Spleen (tissue), 11 donors: ENCODE measurements around the gene STK36. TPM values are rescaled to one million over a fixed set of nuclear protein-coding genes. Genes with fewer than 3 reads are reported as not detected.

Experiments
- DNase-seq: peaks from one replicate; pipeline ENCODE4 v3.0.0-alpha.2; 2020
- H3K27ac ChIP-seq, 8 donors: fragments of 200-600 bp; sonication (generic) in 7 of 8; 1 replicate in 4 of 8; 2 replicates in 4 of 8; pipeline versions ENCODE4 v1.5.0 to v1.8.0; 2016 to 2021; ENCODE audit warnings: inconsistent platforms in 4 of 8, mild to moderate bottlenecking in 4 of 8, moderate library complexity in 1 of 8
- H3K27me3 ChIP-seq, 7 donors: fragments of 200-600 bp; sonication (generic) in 6 of 7; replicated peaks in 1 of 7; 1 replicate in 4 of 7; 2 replicates in 3 of 7; pipeline versions ENCODE4 v1.5.0 to v1.8.0; 2016 to 2021; ENCODE audit warnings: inconsistent platforms in 3 of 7, mild to moderate bottlenecking in 1 of 7
- H3K36me3 ChIP-seq, 6 donors: fragments of 200-600 bp; sonication (generic) in 5 of 6; 1 replicate in 4 of 6; 2 replicates in 2 of 6; pipeline versions ENCODE4 v1.5.0 to v1.8.0; 2016 to 2021; ENCODE audit warnings: inconsistent platforms in 2 of 6
- H3K4me1 ChIP-seq, 6 donors: fragments of 200-600 bp; sonication (generic) in 5 of 6; 1 replicate in 3 of 6; 2 replicates in 3 of 6; pipeline versions ENCODE4 v1.5.0 to v1.8.0; 2016 to 2021; ENCODE audit warnings: inconsistent platforms in 3 of 6
- H3K4me3 ChIP-seq, 8 donors: fragments of 200-600 bp; sonication (generic) in 7 of 8; 1 replicate in 4 of 8; 2 replicates in 4 of 8; pipeline versions ENCODE4 v1.5.0 to v1.8.0; 2016 to 2021; ENCODE audit warnings: inconsistent platforms in 4 of 8, mild to moderate bottlenecking in 4 of 8, moderate library complexity in 2 of 8
- H3K9me3 ChIP-seq, 8 donors: fragments of 200-600 bp; sonication (generic) in 7 of 8; 1 replicate in 4 of 8; 2 replicates in 4 of 8; pipeline versions ENCODE4 v1.5.0 to v1.8.0; 2016 to 2021; ENCODE audit warnings: inconsistent platforms in 4 of 8
- POLR2A ChIP-seq, 3 donors: fragments of 450-650 bp; IDR thresholded peaks; one replicate each; pipeline ENCODE4 v1.5.1; 2017; ENCODE audit warnings: antibody characterized with exemption in 3 of 3, mild to moderate bottlenecking in 1 of 3
- POLR2AphosphoS5 ChIP-seq, 3 donors: sonication (generic); formaldehyde crosslinking; IDR thresholded peaks; one replicate each; pipeline ENCODE4 v1.5.1; 2017; ENCODE audit warnings: antibody characterized with exemption in 3 of 3
- WGBS, 5 donors: extraction: QIAGEN DNeasy Blood & Tissue Kit in 3 of 5; methylation state at CpG; one replicate each; pipeline versions ENCODE4 v1.1.5 to v1.1.7; 2013 to 2018; 5-methylcytosine and 5-hydroxymethylcytosine counted together
- intact Hi-C: fragments of 100-400 bp; cut with DNase I; formaldehyde crosslinking; loops from one replicate; pipeline ENCODE4 v1.15.0; 2023; ENCODE audit warnings: low total_unique reads
- polyA plus RNA-seq, 3 donors: library from polyadenylated mRNA; stranded (reverse); fragments of 200-250 nt; gene quantifications; one replicate each; pipeline ENCODE4 v1.2.1, GENCODE V29; 2013
- total RNA-seq, 7 donors: library from RNA; depleted of rRNA in 3 of 7; stranded (reverse); fragments of >200 nt in 3 of 7; fragmentation: NEBNext Ultra II Directional in 4 of 7; extraction: Animal tissue kit (Norgen Biotek cat#: 25700) in 4 of 7; gene quantifications; one replicate each; pipeline versions ENCODE4 v1.1.0 to v1.2.1, GENCODE V29; 2016 to 2021
- TF ChIP-seq, protein P1 (sequence below), 11 experiments: fragments of 200-600 bp in 7 of 11; fragments of 450-650 bp in 4 of 11; sonication (generic) in 4 of 11; IDR thresholded peaks in 8 of 11; conservative IDR thresholded peaks in 3 of 11; 1 replicate in 7 of 11; 2 replicates in 4 of 11; pipeline versions ENCODE4 v1.4.0 to v1.8.0; 2016 to 2021; ENCODE audit warnings: antibody characterized with exemption in 11 of 11, inconsistent platforms in 4 of 11, mild to moderate bottlenecking in 1 of 11
- donor health status: healthy with polysubstance abuse.
- donor health status: DM: no; HTN: no; CAD: no; lungs with moderate emphysema.
- donor health status: DM: no; HTN: no; CAD: no.
- donor health status: Bipolar disorder and iron deficiency.
- donor health status: healthy.
- donor health status: DM: no; HTN: no; CAD: no.
- donor health status: DM: yes; HTN: yes; CAD: no.

STK36 gene
- total and polyA plus RNA-seq, 10 donors = 10.7 to 46.8 (median 22.9) TPM

DNA sequence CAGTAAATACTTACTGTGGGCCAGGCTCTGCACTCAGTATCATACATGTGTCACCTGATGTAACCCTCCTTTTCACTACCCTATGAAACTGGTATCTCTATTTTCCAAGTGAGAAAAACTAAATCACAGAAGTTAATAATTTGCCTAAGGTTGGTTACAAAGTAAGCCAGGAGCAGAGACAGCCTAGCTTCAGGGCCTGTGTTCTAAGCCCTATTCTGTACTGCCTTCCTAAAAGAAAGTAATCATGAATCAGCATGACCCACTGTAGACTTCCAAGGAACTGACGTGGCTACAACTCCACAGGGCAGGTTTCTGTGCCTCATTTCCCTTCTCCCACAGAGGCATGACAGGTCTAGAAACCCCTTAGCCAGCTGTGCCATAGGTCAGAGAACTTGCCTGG, 26.8 kb upstream of the STK36 start:
- 78 to 97% (median 94%) methylated on average over 1 of the region's 1 CpG for WGBS, 5 donors
- Histone ChIP-seq H3K9me3 (no peaks in the 10 kb centered on the region), H3K4me1 (peaks cover 0 to 12% (median 5%) of the 10 kb centered on the region in 6 donors), H3K27me3 (no peaks in the 10 kb centered on the region), H3K27ac (no peak overlapping the region), H3K4me3 (no peak overlapping the region), H3K36me3 (peaks cover 5 to 100% (median 90%) of the 10 kb centered on the region in 6 donors)
- intact Hi-C loops = no loop called here
- no peak for TF ChIP-seq POLR2A (IDR thresholded peaks at IDR 0.05)
- no peak for DNase-seq

DNA sequence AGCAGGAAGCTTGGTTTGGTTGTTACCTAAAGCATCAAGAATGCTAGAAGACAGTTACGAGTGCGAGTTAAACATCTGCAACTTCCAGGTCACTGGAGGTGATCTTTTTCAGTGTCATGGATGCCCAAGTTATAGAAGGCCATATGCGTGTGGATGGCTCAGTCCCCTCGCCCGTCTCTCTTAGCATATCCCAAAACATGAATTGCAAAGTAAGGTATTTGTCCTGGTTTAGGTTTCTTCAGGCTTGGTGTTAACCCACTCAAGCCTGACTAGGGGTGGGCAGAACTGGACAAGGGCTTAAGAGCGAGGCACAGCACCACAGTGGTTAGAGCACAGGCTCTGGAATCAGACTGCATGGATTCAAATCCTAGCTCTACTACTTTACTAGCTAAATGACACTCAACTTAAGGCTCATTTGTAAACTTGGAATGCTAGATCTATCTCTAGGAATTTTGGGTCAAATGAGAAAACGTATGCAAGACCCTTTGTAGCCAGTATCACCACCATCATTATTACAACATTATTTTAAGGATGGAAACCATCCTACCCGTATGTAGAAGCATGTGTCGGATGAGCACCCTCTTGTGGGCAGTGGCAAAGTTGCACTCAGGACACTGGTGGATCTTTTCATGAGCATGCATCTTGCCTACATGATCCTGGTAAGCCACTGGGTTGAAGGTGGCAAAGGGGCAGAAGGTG, 23.6 kb upstream of the STK36 start:
- WGBS, 5 donors = 68 to 75% (median 69%) methylated on average over 9 of the region's 9 CpGs
- Histone ChIP-seq H3K27ac (no peak overlapping the region), H3K9me3 (no peaks in the 10 kb centered on the region), H3K4me1 (peaks cover 0 to 12% (median 5%) of the 10 kb centered on the region in 6 donors), H3K27me3 (no peaks in the 10 kb centered on the region), H3K4me3 (no peak overlapping the region), H3K36me3 (peaks cover 8 to 100% (median 91%) of the 10 kb centered on the region in 6 donors)
- intact Hi-C loops = no loop called here
- no peak for TF ChIP-seq POLR2A (IDR thresholded peaks at IDR 0.05)
- TF ChIP-seq, protein P1, sequence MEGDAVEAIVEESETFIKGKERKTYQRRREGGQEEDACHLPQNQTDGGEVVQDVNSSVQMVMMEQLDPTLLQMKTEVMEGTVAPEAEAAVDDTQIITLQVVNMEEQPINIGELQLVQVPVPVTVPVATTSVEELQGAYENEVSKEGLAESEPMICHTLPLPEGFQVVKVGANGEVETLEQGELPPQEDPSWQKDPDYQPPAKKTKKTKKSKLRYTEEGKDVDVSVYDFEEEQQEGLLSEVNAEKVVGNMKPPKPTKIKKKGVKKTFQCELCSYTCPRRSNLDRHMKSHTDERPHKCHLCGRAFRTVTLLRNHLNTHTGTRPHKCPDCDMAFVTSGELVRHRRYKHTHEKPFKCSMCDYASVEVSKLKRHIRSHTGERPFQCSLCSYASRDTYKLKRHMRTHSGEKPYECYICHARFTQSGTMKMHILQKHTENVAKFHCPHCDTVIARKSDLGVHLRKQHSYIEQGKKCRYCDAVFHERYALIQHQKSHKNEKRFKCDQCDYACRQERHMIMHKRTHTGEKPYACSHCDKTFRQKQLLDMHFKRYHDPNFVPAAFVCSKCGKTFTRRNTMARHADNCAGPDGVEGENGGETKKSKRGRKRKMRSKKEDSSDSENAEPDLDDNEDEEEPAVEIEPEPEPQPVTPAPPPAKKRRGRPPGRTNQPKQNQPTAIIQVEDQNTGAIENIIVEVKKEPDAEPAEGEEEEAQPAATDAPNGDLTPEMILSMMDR (IDR thresholded peaks at IDR 0.05 in 8 of 11, conservative IDR thresholded peaks at IDR 0.05 in 3 of 11) = peak; percentile 50 to 85 (median 74)
- TF ChIP-seq POLR2AphosphoS5 (IDR thresholded peaks at IDR 0.05) = peak in 1 of 3 donors; percentile 45
- no peak for DNase-seq

DNA sequence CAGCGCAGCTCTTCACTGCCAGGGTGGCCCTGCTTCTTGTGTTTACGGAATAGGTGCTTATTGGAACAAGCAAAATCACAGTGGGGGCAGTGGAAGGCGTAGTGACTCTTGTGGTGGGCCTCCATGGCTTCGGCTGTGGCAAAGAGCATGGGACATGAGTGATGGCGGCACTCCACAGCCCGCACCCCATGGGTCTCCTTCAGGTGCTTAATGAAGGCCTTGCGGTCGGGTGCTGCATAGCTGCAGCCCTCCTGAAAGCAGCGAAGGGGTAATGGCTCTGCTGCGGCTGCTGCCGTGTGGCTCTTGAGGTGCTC, 23.1 kb upstream of the STK36 start:
- peaks cover 0 to 12% (median 5%) of the 10 kb centered on the region in 6 donors for H3K4me1 ChIP-seq
- H3K4me3 ChIP-seq = no peak overlapping the region
- peaks cover 8 to 100% (median 91%) of the 10 kb centered on the region in 6 donors for H3K36me3 ChIP-seq
- H3K9me3 ChIP-seq = no peaks in the 10 kb centered on the region
- no peaks in the 10 kb centered on the region for H3K27me3 ChIP-seq
- H3K27ac ChIP-seq = no peak overlapping the region
- intact Hi-C loops = no loop called here
- TF ChIP-seq POLR2AphosphoS5 (IDR thresholded peaks at IDR 0.05) (peak in 1 of 3 donors; percentile 23), POLR2A (IDR thresholded peaks at IDR 0.05) (no peak)
- TF ChIP-seq, protein P1 (IDR thresholded peaks at IDR 0.05 in 8 of 11, conservative IDR thresholded peaks at IDR 0.05 in 3 of 11) = peak in 5 of 11 experiments; percentile 6 to 51 (median 34)
- WGBS, 5 donors = 82 to 96% (median 93%) methylated on average over 3 to 11 of the region's 11 CpGs
- DNase-seq = no peak

DNA sequence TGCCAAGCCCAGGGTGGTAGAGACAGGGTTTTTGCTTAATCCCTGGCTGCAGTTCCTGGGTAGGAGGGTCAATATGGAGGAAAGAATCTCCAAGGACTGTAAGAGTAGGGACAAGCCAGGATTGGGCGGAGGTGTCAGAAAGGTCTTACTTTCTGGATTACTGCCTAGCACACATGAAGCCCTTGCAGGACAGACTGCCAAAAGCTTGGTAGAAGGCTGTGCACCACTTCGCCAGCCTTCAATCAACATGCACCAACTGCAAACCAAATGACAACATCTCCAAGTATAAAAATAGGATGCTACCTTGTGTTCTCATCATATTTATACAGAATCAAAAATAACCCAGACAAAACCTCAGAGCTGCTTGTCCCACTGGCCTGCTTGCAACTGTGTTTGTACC, 16.1 kb upstream of the STK36 start:
- WGBS, 5 donors = 80 to 100% (median 95%) methylated on average over 2 of the region's 2 CpGs
- H3K36me3 ChIP-seq = peaks cover 2 to 75% (median 57%) of the 10 kb centered on the region in 6 donors
- no peak overlapping the region for H3K27ac ChIP-seq
- H3K4me3 ChIP-seq = no peak overlapping the region
- no peak for DNase-seq
- peaks cover 16 to 53% (median 22%) of the 10 kb centered on the region in 6 donors for H3K4me1 ChIP-seq
- H3K27me3 ChIP-seq = no peaks in the 10 kb centered on the region
- no peaks in the 10 kb centered on the region for H3K9me3 ChIP-seq
- intact Hi-C loops = loop anchor here (5.0 kb wide), 1 partner anchor 248 kb away; no protein-coding TSS in a partner anchor
- no peak for TF ChIP-seq POLR2A (IDR thresholded peaks at IDR 0.05)

DNA sequence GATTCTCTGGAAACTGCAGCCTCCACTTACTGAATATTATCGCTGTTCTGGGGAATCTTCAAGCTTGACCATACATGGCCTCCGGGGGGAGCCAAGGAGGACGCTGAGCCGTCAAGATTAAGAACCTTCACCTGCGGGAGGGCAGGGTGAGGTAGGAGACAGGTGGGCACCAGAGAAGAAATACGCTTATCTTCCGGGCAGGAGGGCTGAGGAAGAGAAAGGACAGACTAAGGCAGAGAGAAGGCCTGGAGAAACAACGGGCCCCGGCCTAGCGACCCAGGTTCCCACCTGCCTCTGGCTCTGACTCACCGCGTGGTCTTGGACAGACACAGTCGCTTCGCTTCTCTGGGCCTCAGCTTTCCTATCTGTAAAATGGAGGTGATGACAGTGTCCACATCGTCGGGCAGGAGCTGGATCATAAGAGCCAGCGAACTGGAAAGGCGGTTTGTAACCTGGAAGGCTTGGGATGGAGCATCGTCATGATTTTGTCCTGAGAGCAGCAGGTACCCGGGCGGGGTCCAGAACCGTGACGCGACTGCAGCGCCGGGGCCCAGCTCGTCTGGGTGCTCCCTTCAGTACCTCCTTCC, 13.1 kb upstream of the STK36 start:
- Histone ChIP-seq H3K4me1 (peaks cover 16 to 57% (median 22%) of the 10 kb centered on the region in 6 donors), H3K27ac (peak overlapping the region; percentile 40 to 90 (median 78)), H3K4me3 (peak overlapping the region; percentile 84 to 100 (median 96)), H3K27me3 (no peaks in the 10 kb centered on the region), H3K9me3 (no peaks in the 10 kb centered on the region), H3K36me3 (peaks cover 0 to 70% (median 49%) of the 10 kb centered on the region in 6 donors)
- DNase-seq = no peak
- intact Hi-C loops = loop anchor here (5.0 kb wide), 1 partner anchor 251 kb away; no protein-coding TSS in a partner anchor
- WGBS, 5 donors = 1 to 2% (median 2%) methylated on average over 23 to 27 of the region's 27 CpGs
- TF ChIP-seq POLR2AphosphoS5 (IDR thresholded peaks at IDR 0.05) (no peak), POLR2A (IDR thresholded peaks at IDR 0.05) (no peak)
- TF ChIP-seq, protein P1 (IDR thresholded peaks at IDR 0.05 in 8 of 11, conservative IDR thresholded peaks at IDR 0.05 in 3 of 11) = peak in 7 of 11 experiments; percentile 10 to 41 (median 28)
